HG03103 (cell line): ENCODE measurements around the gene PRRC2C.
"Not testable (repeated sequence)": the region's sequence is repeated elsewhere in the genome, so short reads cannot be mapped to it uniquely, and the experiment has no call there.

Source experiments
- ATAC-seq: cut with Tn5 transposase; IDR thresholded peaks from one replicate; pipeline ENCODE4 v1.9.1; 2021; ENCODE audit warnings: low read depth; ENCODE audit not compliant: unreplicated experiment

PRRC2C gene

DNA sequence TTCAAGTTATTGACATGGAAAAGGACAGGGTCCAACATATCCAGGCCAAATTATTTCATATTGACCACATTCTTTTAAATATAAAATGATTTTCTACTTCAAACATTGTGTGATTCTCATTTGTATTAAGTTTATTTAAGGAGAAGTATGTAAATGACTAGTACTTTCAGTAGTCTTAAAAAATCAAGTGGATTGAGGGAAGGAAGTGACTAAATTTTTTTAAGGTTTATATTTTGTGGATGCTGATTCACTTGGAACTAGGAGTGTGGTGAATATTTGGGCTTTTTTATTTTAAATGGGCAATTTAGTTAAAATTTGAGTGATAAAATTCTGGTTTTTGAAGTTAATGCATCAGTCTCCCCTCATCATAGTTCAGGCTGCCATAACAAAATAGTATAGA lies 10.1 kb downstream of the PRRC2C start:
- ATAC-seq: no peak

GRCh38 chr1:171500304-171500703 lies 15.0 kb downstream of the PRRC2C start:
- no peak for ATAC-seq

DNA sequence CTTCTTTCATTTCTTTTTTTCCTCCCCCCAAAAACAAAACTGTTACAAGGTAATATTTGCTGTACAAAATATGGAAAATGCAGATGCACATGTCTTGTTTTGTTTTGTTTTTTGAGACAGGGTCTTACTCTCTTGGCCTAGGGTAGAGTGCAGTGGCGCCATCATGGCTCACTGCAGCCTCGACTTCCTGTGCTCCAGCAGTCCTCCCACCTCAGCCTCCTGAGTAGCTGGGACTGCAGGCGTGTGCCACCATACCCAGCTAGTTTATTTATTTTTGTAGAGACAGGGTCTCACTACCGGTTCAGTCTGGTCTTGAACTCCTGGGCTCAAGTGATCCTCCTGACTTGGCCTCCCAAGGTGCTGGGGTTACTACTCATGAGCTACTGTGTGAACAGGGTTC lies 15.5 kb downstream of the PRRC2C start:
- ATAC-seq: no peak

GRCh38 chr1:171501305-171502024 lies 16.1 kb downstream of the PRRC2C start:
- ATAC-seq: no peak

DNA sequence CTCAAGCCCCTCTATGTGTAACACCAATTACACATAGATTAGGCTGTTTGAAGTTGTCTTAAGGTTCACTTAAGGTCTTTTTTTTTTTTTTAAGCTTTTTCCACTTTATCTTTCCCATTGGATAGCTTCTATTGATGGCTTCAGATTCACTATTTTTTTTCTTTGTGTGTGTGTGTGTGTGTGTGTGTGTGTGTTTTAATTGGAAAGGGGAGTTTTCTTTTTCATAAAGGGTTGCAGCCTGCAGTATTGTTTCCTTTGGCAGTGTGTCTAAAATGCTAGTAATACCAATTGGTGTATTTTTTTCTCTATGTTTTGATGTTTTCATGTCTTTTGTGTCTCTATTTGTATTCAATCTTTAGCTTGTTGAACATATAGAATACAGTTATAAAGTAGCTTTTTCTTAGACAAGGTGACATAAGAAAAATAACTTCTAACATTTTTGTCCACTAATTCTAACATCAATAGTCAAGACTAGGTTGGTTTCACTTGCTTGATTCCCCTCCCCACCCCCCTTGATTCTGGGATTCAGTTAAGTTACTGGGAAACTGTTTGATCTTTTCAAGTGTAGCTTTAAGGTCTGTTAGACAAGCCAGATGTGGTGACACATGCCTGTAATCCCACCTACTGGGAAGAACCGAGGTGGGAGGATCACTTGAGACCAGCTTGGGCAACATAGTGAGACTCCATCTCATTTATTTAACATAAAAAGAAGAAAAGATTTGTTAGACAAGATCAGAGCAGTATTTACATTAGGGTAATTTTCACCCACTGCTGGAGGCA lies 21.4 kb downstream of the PRRC2C start:
- ATAC-seq: no peak

- ATAC-seq: no peak
Observed at GRCh38 chr1:171507435-171507834, 22.1 kb downstream of the PRRC2C start.

GRCh38 chr1:171509191-171509590 lies 23.9 kb downstream of the PRRC2C start:
- no peak for ATAC-seq

DNA sequence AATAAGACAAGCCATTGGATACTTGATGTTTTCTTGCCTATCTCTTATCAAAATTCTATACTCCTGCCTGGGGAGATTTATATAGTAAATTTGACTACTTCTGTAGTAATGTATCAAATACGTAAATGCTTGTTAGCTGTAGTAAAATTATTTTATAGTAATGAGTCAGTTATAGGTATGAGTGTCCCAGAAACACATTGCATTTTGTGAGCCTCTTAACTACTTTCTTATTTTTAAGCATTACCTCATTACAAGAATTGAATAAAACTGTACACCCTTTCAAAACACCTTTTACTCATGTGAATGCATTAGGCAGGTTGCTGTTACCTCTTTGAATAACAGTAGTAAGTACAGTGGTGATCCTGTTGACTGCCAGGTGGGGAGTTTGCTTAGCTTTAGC lies 28.4 kb downstream of the PRRC2C start:
- ATAC-seq: no peak

GRCh38 chr1:171515299-171515698 lies 30.0 kb downstream of the PRRC2C start:
- no peak for ATAC-seq

- ATAC-seq: no peak
Observed at GRCh38 chr1:171515741-171516140, 30.4 kb downstream of the PRRC2C start.

GRCh38 chr1:171521567-171521966 lies 36.2 kb downstream of the PRRC2C start:
- no peak for ATAC-seq

DNA sequence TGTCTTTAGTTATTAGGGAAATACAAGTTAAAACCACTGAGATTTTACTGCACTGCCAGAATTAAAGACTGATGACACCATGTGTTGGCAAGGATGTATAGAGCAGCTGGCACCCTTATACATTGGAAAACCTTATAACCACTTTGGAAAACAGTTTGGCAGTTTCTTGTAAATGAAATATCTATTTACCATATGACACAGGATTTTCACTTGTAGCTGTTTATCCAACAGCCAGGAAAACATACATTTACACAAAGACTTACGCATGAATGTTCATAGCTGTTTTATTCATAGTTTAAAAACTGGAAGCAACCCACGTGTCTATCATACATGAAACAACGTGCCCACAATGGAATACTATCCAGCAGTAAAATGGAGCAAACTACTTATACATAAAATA lies 45.3 kb downstream of the PRRC2C start:
- no peak for ATAC-seq

- ATAC-seq: no peak
Observed at GRCh38 chr1:171532520-171532919, 47.2 kb downstream of the PRRC2C start.

DNA sequence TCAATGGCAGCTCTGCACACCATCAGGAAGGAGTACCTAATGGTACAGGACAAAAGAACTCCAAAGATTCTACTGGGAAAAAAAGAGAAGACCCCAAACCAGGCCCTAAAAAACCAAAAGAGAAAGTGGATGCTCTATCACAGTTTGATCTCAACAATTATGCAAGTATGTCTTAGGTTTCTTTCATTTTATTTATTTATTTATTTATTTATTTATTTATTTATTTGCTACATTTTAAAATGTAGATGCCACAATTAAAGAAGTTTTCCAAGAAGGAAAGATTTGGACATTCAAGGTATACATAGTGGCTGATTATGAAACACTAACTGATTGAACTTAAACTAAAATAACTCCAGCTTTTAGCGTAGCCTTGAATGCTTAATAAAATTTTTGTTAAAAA lies 60.2 kb downstream of the PRRC2C start:
- no peak for ATAC-seq

DNA sequence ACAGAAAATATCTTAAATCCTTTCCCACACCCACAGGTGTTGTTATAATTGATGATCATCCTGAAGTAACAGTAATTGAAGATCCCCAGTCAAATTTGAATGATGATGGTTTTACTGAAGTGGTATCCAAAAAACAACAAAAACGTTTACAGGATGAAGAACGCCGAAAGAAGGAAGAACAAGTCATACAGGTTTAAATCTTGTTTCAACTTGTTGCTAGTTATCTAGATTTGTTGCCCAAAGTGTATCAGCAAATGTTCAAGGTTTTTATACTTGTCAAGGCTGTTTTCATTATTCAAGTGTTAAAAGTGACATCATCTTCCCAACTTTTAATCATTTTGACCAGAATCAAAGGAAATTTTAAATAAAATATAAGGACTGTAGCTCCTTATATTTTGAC lies 64.7 kb downstream of the PRRC2C start:
- ATAC-seq: no peak

- not testable (repeated sequence) for ATAC-seq
Observed at GRCh38 chr1:171550598-171551100, 65.3 kb downstream of the PRRC2C start.

DNA sequence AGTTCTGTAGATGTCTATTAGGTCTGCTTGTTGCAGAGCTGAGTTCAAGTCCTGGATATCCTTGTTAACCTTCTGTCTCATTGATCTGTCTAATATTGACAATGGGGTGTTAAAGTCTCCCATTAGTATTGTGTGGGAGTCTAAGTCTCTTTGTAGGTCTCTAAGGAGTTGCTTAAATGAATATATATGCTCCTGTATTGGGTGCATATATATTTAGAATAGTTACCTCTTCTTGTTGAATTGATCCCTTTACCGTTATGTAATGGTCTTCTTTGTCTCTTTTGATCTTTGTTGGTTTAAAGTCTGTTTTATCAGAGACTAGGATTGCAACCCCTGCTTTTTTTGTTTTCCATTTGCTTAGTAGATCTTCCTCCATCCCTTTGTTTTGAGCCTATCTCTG lies 68.6 kb downstream of the PRRC2C start:
- ATAC-seq: not testable (repeated sequence)

DNA sequence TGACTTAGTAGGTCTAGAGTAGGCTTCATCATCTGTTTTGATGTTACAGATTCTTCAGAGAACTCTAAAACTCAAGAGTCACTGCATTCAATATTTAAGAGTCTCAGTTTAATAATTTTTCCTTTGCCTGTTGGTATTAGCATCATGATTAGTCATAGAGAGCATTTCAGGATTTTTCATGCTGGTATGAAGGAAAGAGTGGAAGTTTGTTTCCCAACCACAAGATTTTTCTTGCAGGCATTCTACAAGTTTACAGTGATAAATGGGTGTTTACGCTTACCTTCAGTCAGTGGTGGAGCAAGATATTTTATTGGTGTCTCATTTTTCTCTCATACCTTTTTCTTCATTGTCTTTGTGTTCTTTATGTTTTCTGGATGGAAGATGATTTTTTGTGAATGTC lies 78.3 kb downstream of the PRRC2C start:
- ATAC-seq: no peak

DNA sequence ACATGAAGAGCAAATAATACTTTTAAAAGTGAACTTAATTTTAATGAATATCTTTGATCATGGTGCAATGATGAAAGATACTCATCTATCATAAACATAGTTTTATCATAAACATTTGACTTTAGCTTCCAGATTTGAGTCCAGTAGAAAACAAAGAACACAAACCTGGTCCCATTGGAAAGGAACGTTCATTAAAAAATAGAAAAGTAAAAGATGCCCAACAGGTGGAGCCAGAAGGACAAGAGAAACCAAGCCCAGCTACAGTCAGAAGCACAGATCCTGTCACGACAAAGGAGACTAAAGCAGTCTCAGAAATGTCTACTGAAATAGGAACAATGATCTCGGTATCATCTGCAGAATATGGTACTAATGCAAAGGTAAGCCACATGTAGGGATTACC lies 81.1 kb downstream of the PRRC2C start:
- no peak for ATAC-seq

- ATAC-seq: no peak
Observed at GRCh38 chr1:171570295-171570694, 85.0 kb downstream of the PRRC2C start.

GRCh38 chr1:171576144-171576543 lies 90.8 kb downstream of the PRRC2C start:
- no peak for ATAC-seq

GRCh38 chr1:171581226-171581625 lies 95.9 kb downstream of the PRRC2C start:
- ATAC-seq: no peak
